Measurements from ENCODE around the gene CHMP4B. TPM values are rescaled to one million over a fixed set of nuclear protein-coding genes. Genes with fewer than 3 reads are reported as not detected.

Gene CHMP4B
- total and polyA plus RNA-seq, 2 donors (not counting 1 experiment from before 2014, with no cell fraction given): 62.3 to 83.9 TPM

DNA sequence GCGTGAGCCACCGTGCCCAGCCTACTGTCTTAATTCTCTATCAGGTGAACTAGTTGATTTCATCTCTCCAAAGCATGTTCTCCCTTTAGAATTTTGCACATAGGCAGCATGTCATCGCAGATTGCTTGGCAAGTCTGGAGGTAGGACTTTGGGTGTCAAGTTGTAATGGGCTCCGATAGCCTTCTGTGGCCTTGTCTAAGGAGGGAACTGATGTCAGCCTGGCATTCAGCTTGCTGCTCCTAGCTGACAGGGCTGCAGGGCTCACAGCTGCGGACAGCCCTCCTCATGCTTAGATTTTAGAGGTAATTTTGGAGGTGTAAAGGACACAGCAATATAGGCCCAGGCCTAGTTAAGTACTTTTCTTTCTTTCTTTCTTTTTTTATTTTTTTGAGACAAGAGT is 11.3 kb downstream of the CHMP4B start:
- ChIA-PET CTCF (no interaction called here), POLR2A (no interaction called here)
- no peak overlapping the region for H3K27ac ChIP-seq (ENCODE audit: low read length in 2 of 2)
- no peak for TF ChIP-seq EZH2 (IDR thresholded peaks at IDR 0.05; ENCODE audit: borderline replicate concordance, insufficient read depth, low read depth, low read length, poor library complexity, severe bottlenecking)
- TF ChIP-seq, protein P1, sequence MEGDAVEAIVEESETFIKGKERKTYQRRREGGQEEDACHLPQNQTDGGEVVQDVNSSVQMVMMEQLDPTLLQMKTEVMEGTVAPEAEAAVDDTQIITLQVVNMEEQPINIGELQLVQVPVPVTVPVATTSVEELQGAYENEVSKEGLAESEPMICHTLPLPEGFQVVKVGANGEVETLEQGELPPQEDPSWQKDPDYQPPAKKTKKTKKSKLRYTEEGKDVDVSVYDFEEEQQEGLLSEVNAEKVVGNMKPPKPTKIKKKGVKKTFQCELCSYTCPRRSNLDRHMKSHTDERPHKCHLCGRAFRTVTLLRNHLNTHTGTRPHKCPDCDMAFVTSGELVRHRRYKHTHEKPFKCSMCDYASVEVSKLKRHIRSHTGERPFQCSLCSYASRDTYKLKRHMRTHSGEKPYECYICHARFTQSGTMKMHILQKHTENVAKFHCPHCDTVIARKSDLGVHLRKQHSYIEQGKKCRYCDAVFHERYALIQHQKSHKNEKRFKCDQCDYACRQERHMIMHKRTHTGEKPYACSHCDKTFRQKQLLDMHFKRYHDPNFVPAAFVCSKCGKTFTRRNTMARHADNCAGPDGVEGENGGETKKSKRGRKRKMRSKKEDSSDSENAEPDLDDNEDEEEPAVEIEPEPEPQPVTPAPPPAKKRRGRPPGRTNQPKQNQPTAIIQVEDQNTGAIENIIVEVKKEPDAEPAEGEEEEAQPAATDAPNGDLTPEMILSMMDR (IDR thresholded peaks at IDR 0.05): no peak
- H3K79me2 ChIP-seq (ENCODE audit: control insufficient read depth, insufficient read depth, low read length): peaks cover 99% of the 10 kb centered on the region
- peaks cover 35 to 51% of the 10 kb centered on the region in 2 donors for H3K4me1 ChIP-seq (ENCODE audit: control insufficient read depth in 2 of 2, insufficient read depth in 2 of 2, low read length in 2 of 2)
- H3K36me3 ChIP-seq (replicated peaks in 1 of 2; ENCODE audit: control extremely low read depth in 1 of 2, control insufficient read depth in 1 of 2, extremely low read depth in 1 of 2, insufficient read depth in 2 of 2, low read length in 1 of 2): peaks cover 3 to 6% of the 10 kb centered on the region in 2 experiments
- no peak overlapping the region for H3K9ac ChIP-seq (ENCODE audit: low read length)
- Mint-ChIP-seq H3K4me1 (peaks cover 71% of the 10 kb centered on the region), H3K27ac (no peak overlapping the region), H3K27me3 (no peaks in the 10 kb centered on the region), H3K4me3 (no peak overlapping the region), H3K9me3 (ENCODE audit: insufficient read depth) (no peaks in the 10 kb centered on the region)
- DNase-seq: no peak
- H3K9me3 ChIP-seq (ENCODE audit: control extremely low read depth in 1 of 3, control insufficient read depth in 2 of 3, insufficient read depth in 1 of 3, low read length in 2 of 3): no peaks in the 10 kb centered on the region
- 94% methylated on average over 4 of the region's 5 CpGs for WGBS (ENCODE audit: insufficient coverage)
- no peaks in the 10 kb centered on the region for H3K27me3 ChIP-seq (replicated peaks in 1 of 4; ENCODE audit: control extremely low read depth in 1 of 4, control insufficient read depth in 3 of 4, insufficient read depth in 4 of 4, low read length in 3 of 4)
- H4K20me1 ChIP-seq (ENCODE audit: control insufficient read depth, insufficient read depth, low read length, poor library complexity, severe bottlenecking): peaks cover 85% of the 10 kb centered on the region
- no peak overlapping the region for H2AFZ ChIP-seq (ENCODE audit: insufficient read depth, low read depth, low read length, poor library complexity, severe bottlenecking)
- H3K4me3 ChIP-seq (ENCODE audit: control extremely low read depth in 1 of 5, extremely low read depth in 1 of 5, insufficient read depth in 1 of 5, low read depth in 2 of 5, low read length in 4 of 5): no peak overlapping the region
- ATAC-seq (ENCODE audit: low read depth): no peak
- H3K4me2 ChIP-seq (replicated peaks; ENCODE audit: low read depth, low read length, poor library complexity, severe bottlenecking): no peak overlapping the region
- intact Hi-C loops (cut with micrococcal nuclease): no loop called here

DNA sequence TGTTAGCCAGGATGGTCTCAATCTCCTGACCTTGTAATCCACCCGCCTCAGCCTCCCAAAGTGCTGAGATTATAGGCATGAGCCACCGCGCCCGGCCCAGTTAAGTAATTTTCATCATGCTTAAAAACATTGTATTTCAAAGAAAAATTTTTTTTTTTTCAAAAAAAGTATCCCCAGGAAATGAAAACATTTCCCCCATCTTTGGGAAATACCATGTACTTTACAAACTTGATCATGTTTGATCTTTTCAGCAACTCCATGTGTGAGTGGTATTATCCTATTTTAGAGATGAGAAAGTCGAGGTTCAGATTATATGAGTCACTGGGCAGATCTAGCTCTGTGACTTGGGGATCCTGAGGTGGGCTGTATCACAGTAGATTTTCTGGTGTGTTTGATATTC is 11.8 kb downstream of the CHMP4B start:
- no peak for TF ChIP-seq EZH2 (IDR thresholded peaks at IDR 0.05; ENCODE audit: borderline replicate concordance, insufficient read depth, low read depth, low read length, poor library complexity, severe bottlenecking)
- TF ChIP-seq, protein P1 (IDR thresholded peaks at IDR 0.05): no peak
- no peaks in the 10 kb centered on the region for H3K27me3 Mint-ChIP-seq
- no peak overlapping the region for H3K4me2 ChIP-seq (replicated peaks; ENCODE audit: low read depth, low read length, poor library complexity, severe bottlenecking)
- peaks cover 71% of the 10 kb centered on the region for H3K4me1 Mint-ChIP-seq
- WGBS (ENCODE audit: insufficient coverage): 86% methylated on average over 1 of the region's 5 CpGs
- H3K9me3 ChIP-seq (ENCODE audit: control extremely low read depth in 1 of 3, control insufficient read depth in 2 of 3, insufficient read depth in 1 of 3, low read length in 2 of 3): no peaks in the 10 kb centered on the region
- intact Hi-C loops (cut with micrococcal nuclease): no loop called here
- no peak for DNase-seq
- no peak for ATAC-seq (ENCODE audit: low read depth)
- POLR2A ChIA-PET: no interaction called here
- peaks cover 3 to 6% of the 10 kb centered on the region in 2 experiments for H3K36me3 ChIP-seq (replicated peaks in 1 of 2; ENCODE audit: control extremely low read depth in 1 of 2, control insufficient read depth in 1 of 2, extremely low read depth in 1 of 2, insufficient read depth in 2 of 2, low read length in 1 of 2)
- H3K4me1 ChIP-seq (ENCODE audit: control insufficient read depth in 2 of 2, insufficient read depth in 2 of 2, low read length in 2 of 2): peaks cover 40 to 53% of the 10 kb centered on the region in 2 donors
- H3K27ac ChIP-seq (ENCODE audit: low read length in 2 of 2): no peak overlapping the region
- H3K79me2 ChIP-seq (ENCODE audit: control insufficient read depth, insufficient read depth, low read length): peaks cover 99% of the 10 kb centered on the region
- CTCF ChIA-PET: no interaction called here
- no peak overlapping the region for H2AFZ ChIP-seq (ENCODE audit: insufficient read depth, low read depth, low read length, poor library complexity, severe bottlenecking)
- no peaks in the 10 kb centered on the region for H3K9me3 Mint-ChIP-seq (ENCODE audit: insufficient read depth)
- H4K20me1 ChIP-seq (ENCODE audit: control insufficient read depth, insufficient read depth, low read length, poor library complexity, severe bottlenecking): peaks cover 85% of the 10 kb centered on the region
- H3K4me3 Mint-ChIP-seq: no peak overlapping the region
- no peak overlapping the region for H3K9ac ChIP-seq (ENCODE audit: low read length)
- no peak overlapping the region for H3K27ac Mint-ChIP-seq
- no peak overlapping the region for H3K4me3 ChIP-seq (ENCODE audit: control extremely low read depth in 1 of 5, extremely low read depth in 1 of 5, insufficient read depth in 1 of 5, low read depth in 2 of 5, low read length in 4 of 5)
- no peaks in the 10 kb centered on the region for H3K27me3 ChIP-seq (replicated peaks in 1 of 4; ENCODE audit: control extremely low read depth in 1 of 4, control insufficient read depth in 3 of 4, insufficient read depth in 4 of 4, low read length in 3 of 4)

Data from B cell (primary cell).